ENCODE data around the gene ROBO1. TPM values are rescaled to one million over a fixed set of nuclear protein-coding genes. Genes with fewer than 3 reads are reported as not detected.

Gene ROBO1
- total and polyA plus RNA-seq, 2 of the 13 experiments (the other 11 are each of a cell fraction or from before 2014, with no cell fraction given) = 52.2 to 71.0 TPM

- ChIA-PET POLR2A (no interaction called here), CTCF (ENCODE audit: low intra/inter-chr PET ratio, low total read pairs) (no interaction called here)
- TF ChIP-seq ZNF253 (CRISPR knock-in tag; IDR thresholded peaks at IDR 0.05; ENCODE audit: borderline replicate concordance) (no peak), ZNF704 (CRISPR knock-in tag; IDR thresholded peaks at IDR 0.05; ENCODE audit: borderline replicate concordance) (no peak), RFX1 (IDR thresholded peaks at IDR 0.05) (no peak), TAF15 (IDR thresholded peaks at IDR 0.05; ENCODE audit: low read depth, low read length, poor library complexity, severe bottlenecking) (no peak), ZZZ3 (CRISPR knock-in tag; IDR thresholded peaks at IDR 0.05; ENCODE audit: borderline replicate concordance) (no peak), ZNF770 (CRISPR knock-in tag; IDR thresholded peaks at IDR 0.05) (no peak), PITX1 (CRISPR knock-in tag; IDR thresholded peaks at IDR 0.05) (no peak), ZEB1 (IDR thresholded peaks at IDR 0.05; ENCODE audit: insufficient replicate concordance, low read depth) (no peak), E2F1 (CRISPR knock-in tag; IDR thresholded peaks at IDR 0.05) (no peak), SP140L (CRISPR knock-in tag; IDR thresholded peaks at IDR 0.05; ENCODE audit: borderline replicate concordance) (no peak), GZF1 (CRISPR knock-in tag; IDR thresholded peaks at IDR 0.05) (no peak), NFAT5 (CRISPR knock-in tag; IDR thresholded peaks at IDR 0.05) (no peak), ETV5 (CRISPR knock-in tag; IDR thresholded peaks at IDR 0.05; ENCODE audit: borderline replicate concordance) (no peak), HNRNPK (IDR thresholded peaks at IDR 0.05; ENCODE audit: low read depth, low read length, poor library complexity, severe bottlenecking) (no peak), ZMYM4 (CRISPR knock-in tag; IDR thresholded peaks at IDR 0.05) (no peak)
- no peak overlapping the region for H3K4me3 ChIP-seq (replicated peaks in 1 of 3; ENCODE audit: insufficient read depth in 1 of 3, low read depth in 2 of 3, low read length in 3 of 3)
- no peak overlapping the region for H3K4me2 ChIP-seq (ENCODE audit: low read depth, low read length)
- H3K27me3 ChIP-seq (ENCODE audit: control insufficient read depth in 1 of 2, insufficient read depth in 2 of 2, low read length in 2 of 2) = no peaks in the 10 kb centered on the region
- H3K9ac ChIP-seq (ENCODE audit: insufficient read depth, low read depth, low read length) = no peak overlapping the region
- DNase-seq (ENCODE audit: low spot score) (no peak), FAIRE-seq (no peak), ATAC-seq (no peak)
- no peaks in the 10 kb centered on the region for H3K79me2 ChIP-seq (ENCODE audit: insufficient read depth, low read length)
- no peaks in the 10 kb centered on the region for H4K20me1 ChIP-seq (ENCODE audit: insufficient read depth, low read length)
- no TSS peak for BruUV-seq (replicated peaks)
- no peaks in the 10 kb centered on the region for H3K36me3 ChIP-seq (replicated peaks in 1 of 2; ENCODE audit: control insufficient read depth in 1 of 2, insufficient read depth in 2 of 2, low read length in 2 of 2)
- intact Hi-C loops (cut with micrococcal nuclease; ENCODE audit: unreplicated experiment) (no loop called here), in situ Hi-C loops (cut with HindIII; ENCODE audit: extremely low pct_ligation_motif_present, low pct_unique_long_range_greater_than_20kb) (no loop called here)
- H3K4me1 ChIP-seq (ENCODE audit: insufficient read depth, low read length) = no peaks in the 10 kb centered on the region
- no peak overlapping the region for H3K27ac ChIP-seq (ENCODE audit: extremely low read length, insufficient read depth, low read length)
- H3K9me3 ChIP-seq (ENCODE audit: low read length) = no peaks in the 10 kb centered on the region
- H2AFZ ChIP-seq (ENCODE audit: low read length) = no peak overlapping the region
Observed at GRCh38 chr3:79341961-79342360, 425.8 kb downstream of the ROBO1 start.
